Pulmonary artery endothelial cell (primary cell): ENCODE measurements around the gene TSPEAR. TPM values are rescaled to one million over a fixed set of nuclear protein-coding genes. Genes with fewer than 3 reads are reported as not detected.
"Not testable (repeated sequence)": the region's sequence is repeated elsewhere in the genome, so short reads cannot be mapped to it uniquely, and the experiment has no call there.

ENCODE experiments used
- DNase-seq: peaks from one replicate; pipeline ENCODE4 v3.0.0-alpha.2; 2011; ENCODE audit warnings: low read depth, low spot score
- total RNA-seq: library from RNA; depleted of rRNA; stranded (reverse); fragments of >200 nt; gene quantifications from 2 replicates; pipeline ENCODE4 v1.2.3, GENCODE V29; 2014

The TSPEAR gene
- total RNA-seq, 1 donor from 2014 or later = not detected

- DNase-seq = not testable (repeated sequence)
Measured at GRCh38 chr21:44573630-44574456, 137.5 kb downstream of the TSPEAR start, which contains the start of gene KRTAP10-4. Gene KRTAP10-4, plus strand, starts transcription at chr21:44573729. Its CDS starts 30 bp downstream, at chr21:44573759.

- DNase-seq = no peak
Measured at GRCh38 chr21:44572959-44573583, 138.3 kb downstream of the TSPEAR start.

DNA sequence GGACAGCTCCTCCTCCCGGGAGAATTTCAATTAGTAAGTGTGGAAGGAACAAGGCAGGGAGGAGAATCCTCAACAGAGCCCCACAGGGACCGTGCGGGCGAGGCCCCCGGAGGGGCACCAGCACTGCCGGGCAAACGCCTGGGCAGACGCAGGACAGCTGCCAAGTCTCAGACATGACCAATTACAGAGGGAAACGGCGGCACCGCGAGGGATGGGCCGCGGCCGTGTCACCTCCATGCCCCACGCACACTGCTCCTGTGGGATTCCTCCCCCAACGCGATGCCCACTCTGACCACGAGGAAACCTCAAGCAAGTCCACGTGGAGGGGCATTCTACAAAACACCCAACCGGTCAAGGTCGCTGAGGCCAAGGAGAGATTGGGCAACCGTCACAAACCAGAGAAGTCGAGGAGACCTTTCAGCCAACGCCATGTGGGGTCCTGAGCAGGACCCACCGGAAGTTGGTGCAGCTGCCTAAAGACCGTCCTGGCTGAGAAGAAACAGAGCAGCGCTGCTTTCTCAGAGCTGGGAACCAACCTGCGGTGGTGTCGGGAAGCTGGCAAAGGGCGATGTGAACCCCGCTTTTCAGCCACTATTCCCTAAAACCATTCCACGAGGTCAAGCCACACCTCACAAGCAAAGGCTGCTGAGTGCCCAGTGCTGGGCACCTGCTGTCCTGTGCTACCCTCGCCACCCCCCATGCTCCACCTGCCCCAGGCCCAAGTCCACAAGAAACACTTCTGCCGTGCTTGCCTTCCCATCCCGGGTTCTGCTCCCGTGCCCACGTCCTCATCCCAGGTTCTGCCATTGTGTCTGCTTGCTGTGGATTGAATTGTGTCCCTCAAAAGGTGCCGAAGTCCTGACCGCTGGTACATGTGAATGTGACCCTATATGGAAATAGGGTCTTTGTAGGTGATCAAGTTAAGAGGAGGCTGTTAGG is 139.3 kb downstream of the TSPEAR start:
- no peak for DNase-seq

DNA sequence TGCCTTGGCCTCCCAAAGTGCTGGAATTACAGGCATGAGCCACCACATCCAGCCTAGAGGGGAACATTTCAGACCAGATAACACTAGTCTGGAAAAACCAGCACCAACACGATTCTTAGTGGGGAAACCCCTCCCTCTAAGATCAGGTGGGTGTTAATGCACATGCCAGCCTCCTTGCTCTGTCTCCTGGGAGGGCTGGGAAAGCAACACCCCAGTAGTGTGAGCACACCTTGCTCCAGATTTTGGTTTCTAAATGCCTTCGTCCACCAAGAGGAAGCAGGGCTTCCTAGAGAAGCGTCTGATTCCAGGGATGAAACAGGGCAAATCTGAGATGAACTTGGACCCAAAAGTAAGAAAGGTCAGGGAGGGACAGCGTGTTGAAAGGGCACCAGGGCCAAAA is 140.1 kb downstream of the TSPEAR start:
- DNase-seq = no peak

GRCh38 chr21:44569861-44570517 is 141.4 kb downstream of the TSPEAR start:
- DNase-seq = no peak

DNA sequence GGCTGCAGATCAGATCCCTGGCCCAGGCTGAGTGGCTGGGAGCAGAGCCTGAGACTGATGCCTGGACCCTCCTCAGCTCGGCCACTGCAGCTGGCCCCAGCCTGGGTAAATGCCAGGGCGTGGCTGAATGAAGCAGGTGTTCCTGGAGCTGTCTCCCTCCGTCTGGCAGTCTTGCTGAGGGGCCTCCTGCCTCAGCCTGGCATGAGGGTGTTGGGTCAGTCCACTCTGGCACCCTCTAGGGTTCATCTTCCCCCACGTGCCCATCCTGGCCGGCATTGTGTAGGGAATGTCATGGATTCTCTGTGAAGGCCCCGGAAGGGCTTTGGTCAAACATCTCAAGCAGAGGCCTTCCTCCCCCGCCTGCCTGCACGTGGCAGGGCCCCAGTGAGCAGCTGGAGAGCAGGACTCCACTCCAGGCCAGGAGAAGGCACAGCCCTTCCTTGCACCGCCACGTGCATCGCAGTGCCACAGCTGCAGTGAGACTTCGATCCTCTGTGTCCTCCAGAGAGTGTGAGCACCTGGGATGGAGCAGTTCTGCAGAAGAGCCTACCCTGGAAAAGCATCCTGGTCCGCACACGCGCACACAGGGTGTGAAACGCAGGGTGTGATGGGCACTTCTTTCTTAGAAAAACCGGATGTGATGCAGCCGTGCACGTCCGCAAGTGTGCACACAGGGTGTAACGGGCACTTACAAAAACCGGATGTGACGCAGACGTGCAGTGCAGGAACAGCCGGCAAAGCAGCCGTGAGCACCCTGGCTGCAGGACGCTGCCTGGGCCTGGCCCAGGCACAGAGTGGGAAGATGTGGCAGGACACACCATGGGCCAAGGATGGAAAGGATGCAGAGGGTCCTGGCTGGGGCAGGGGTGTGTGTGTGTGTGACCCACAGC is 142.5 kb downstream of the TSPEAR start:
- no peak for DNase-seq

GRCh38 chr21:44568261-44568660 is 143.1 kb downstream of the TSPEAR start:
- no peak for DNase-seq

GRCh38 chr21:44567481-44568171 is 143.7 kb downstream of the TSPEAR start:
- DNase-seq = no peak

DNA sequence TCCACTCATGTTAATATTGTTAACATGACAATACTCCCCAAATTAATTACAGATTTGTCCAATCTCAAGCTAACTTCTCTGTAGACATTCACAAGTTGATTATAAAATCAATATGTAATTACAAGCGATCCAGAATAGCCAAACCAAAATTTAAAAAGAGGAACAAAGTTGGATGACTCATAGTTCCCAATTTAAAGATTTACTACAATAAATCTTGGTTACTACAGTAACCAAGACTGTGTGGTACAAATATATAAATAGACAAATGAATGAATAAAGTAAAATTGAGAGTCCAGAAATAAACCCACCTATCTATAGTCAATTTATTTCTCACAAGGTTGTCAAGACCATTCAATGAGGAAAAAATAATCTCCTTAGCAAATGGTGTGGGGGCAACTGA is 145.0 kb downstream of the TSPEAR start:
- no peak for DNase-seq

DNA sequence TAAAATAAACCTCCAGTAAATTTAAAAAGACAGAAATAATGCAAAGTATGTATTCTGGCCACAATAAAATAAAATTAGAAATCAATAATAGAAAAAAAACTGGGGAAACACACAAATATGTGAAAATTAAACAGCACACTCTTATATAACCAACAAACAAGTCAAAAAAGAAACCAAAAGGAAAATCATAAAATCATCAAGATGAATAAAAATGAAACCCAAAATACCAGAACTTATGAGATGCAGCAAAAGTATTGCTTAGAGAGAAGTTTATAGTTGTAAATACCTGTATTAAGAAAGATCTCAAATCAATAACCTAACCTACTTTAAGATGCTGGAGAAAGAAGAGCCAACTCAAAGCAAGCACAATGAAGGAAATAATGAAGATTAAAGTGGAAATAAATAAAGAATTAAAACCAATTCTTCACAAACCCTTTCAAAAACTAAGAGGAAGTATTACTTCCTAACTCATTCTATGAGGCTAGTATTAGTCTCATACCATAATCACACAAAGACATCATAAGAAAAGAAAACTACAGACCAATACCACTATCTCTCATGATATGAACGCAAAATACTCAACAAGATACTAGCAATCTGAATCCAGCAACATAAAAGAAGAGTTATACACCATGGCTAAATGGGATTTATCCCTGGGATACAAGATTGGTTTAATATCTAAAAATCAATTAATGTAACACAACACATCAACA is 146.3 kb downstream of the TSPEAR start:
- no peak for DNase-seq

GRCh38 chr21:44564099-44564498 is 147.3 kb downstream of the TSPEAR start:
- no peak for DNase-seq

- no peak for DNase-seq
Measured at GRCh38 chr21:44558695-44559094, 152.7 kb downstream of the TSPEAR start, which contains the start of gene KRTAP10-3. Gene KRTAP10-3, minus strand, starts transcription at chr21:44558795. Its CDS starts 80 bp downstream, at chr21:44558715.

- DNase-seq = not testable (repeated sequence)
Measured at GRCh38 chr21:44558329-44558675, 153.1 kb downstream of the TSPEAR start.

GRCh38 chr21:44557491-44558328 is 153.7 kb downstream of the TSPEAR start:
- no peak for DNase-seq

DNA sequence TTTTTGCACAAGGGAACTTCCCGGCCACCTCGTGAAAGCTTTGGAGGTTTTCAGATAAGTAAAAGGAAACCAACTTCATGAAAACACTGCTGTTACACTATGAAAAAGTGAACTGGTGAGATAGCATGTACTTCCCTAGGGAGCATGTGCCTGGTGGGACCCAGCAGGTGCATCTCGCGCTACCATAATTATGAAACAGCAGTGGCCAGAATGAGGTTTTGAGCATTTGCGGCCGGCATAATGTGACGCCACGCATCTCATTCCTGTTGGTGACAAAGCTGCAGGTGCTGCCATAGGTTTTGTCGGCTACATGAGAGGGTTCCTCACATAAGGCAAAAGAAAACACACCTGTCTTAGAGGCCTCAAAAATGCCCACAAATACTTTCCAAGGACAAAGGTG is 154.5 kb downstream of the TSPEAR start:
- no peak for DNase-seq

GRCh38 chr21:44555200-44555875 is 156.0 kb downstream of the TSPEAR start:
- DNase-seq = no peak

- no peak for DNase-seq
Measured at GRCh38 chr21:44552681-44553080, 158.7 kb downstream of the TSPEAR start.
